ENCODE results near the gene RBFOX1.

DNA sequence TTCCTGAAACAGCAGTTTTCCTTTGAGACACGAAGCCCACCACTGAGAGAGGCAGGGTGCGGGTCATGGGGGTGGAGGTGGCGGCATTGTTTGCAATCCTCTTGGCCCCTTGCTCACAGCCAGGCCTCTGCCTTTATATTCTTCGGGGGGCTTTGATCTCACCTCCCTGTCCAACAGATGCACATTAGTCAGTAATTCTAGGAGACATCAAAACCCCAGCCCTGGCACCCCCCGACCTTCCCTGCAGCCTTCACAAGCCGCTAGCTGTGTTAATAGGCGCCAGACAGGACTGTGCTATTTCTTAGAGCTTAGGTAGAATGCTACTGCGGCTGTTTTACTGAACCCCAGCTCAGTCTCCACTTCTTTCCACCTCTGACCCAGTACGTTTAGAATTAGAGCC, 212.6 kb downstream of the RBFOX1 start:
- TF ChIP-seq, protein P1, sequence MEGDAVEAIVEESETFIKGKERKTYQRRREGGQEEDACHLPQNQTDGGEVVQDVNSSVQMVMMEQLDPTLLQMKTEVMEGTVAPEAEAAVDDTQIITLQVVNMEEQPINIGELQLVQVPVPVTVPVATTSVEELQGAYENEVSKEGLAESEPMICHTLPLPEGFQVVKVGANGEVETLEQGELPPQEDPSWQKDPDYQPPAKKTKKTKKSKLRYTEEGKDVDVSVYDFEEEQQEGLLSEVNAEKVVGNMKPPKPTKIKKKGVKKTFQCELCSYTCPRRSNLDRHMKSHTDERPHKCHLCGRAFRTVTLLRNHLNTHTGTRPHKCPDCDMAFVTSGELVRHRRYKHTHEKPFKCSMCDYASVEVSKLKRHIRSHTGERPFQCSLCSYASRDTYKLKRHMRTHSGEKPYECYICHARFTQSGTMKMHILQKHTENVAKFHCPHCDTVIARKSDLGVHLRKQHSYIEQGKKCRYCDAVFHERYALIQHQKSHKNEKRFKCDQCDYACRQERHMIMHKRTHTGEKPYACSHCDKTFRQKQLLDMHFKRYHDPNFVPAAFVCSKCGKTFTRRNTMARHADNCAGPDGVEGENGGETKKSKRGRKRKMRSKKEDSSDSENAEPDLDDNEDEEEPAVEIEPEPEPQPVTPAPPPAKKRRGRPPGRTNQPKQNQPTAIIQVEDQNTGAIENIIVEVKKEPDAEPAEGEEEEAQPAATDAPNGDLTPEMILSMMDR (IDR thresholded peaks at IDR 0.05): no peak
- no peak for TF ChIP-seq POLR2AphosphoS5 (IDR thresholded peaks at IDR 0.05)
